NB4 (cell line): ENCODE measurements around the gene XPC.

ENCODE experiments used
- DNase-seq: peaks from one replicate; pipeline ENCODE4 v3.0.0; 2010; ENCODE audit warnings: low read depth
- H3K4me3 ChIP-seq: one replicate; pipeline ENCODE4 v1.5.1; 2011; ENCODE audit warnings: mild to moderate bottlenecking, low read depth, low read length, moderate library complexity
- CTCF ChIP-seq: IDR thresholded peaks from one replicate; pipeline ENCODE4 v1.5.1; 2012; ENCODE audit warnings: low read depth, low read length
- MAX ChIP-seq: IDR thresholded peaks from 2 replicates; pipeline ENCODE4 v1.6.1; 2011; ENCODE audit warnings: low read depth, low read length
- MYC ChIP-seq: IDR thresholded peaks from 2 replicates; pipeline ENCODE4 v1.6.1; 2011; ENCODE audit warnings: low read depth, low read length
- POLR2A ChIP-seq: IDR thresholded peaks from 2 replicates; pipeline ENCODE4 v1.6.1; 2011; ENCODE audit warnings: mild to moderate bottlenecking; ENCODE audit not compliant: insufficient read length; ENCODE audit errors: extremely low read depth

XPC gene

GRCh38 chr3:14097616-14098391, 80.6 kb downstream of the XPC start:
- H3K4me3 ChIP-seq, result no peak overlapping the region
- no peak for TF ChIP-seq CTCF
- no peak for TF ChIP-seq MAX
- TF ChIP-seq POLR2A, result no peak
- TF ChIP-seq MYC, result no peak
- DNase-seq, result no peak

DNA sequence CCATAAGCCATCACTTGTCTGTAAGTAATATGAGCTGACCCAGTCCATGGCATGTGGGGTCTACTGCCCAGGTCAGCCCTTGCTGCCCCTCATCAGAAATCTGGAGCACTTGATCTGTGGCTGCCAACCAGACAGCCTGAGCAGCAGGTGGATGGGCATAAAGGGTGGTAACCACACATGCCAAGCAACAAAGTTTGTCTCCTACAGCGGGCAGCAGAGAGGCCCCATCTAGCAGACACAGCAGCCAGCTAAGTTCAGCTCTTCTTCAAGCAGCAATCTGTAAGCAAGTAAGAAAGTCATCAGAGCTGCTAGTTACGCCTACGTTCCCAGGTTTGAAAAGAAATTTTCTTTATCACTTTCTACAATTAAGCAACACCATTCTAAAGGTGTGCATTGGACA, 81.7 kb downstream of the XPC start:
- DNase-seq, result no peak
- no peak for TF ChIP-seq CTCF
- no peak for TF ChIP-seq MAX
- no peak overlapping the region for H3K4me3 ChIP-seq
